Activated T-helper 1 cell treated with Interleukin-2 at 50 U/mL for 16 hours (primary cell): Measurements from ENCODE around the gene NEMP2.

Experiments
- DNase-seq: peaks from one replicate; pipeline ENCODE4 v3.0.0-alpha.2; 2020; ENCODE audit warnings: low read depth

NEMP2 gene

GRCh38 chr2:190457256-190457655 lies 77.3 kb downstream of the NEMP2 start:
- DNase-seq, result no peak

- no peak for DNase-seq
These were observed 77.7 kb downstream of the NEMP2 start for GRCh38 chr2:190456833-190457232.

- DNase-seq, result no peak
These were observed 79.0 kb downstream of the NEMP2 start for GRCh38 chr2:190455358-190456095.

- DNase-seq, result no peak
These were observed 79.7 kb downstream of the NEMP2 start for GRCh38 chr2:190454795-190455194.
